Brain microvascular endothelial cell (primary cell): ENCODE data around the gene CEP126.
A peak's percentile ranks its signal among the peaks of the same experiment; 100 is the strongest.

Source experiments
- DNase-seq: peaks from one replicate; pipeline ENCODE4 v3.0.0-alpha.2; 2020
- H3K27ac ChIP-seq: fragments of 250-450 bp; sonication (Bioruptor Pico); 2 replicates; pipeline ENCODE4 v1.5.1; 2020; ENCODE audit warnings: mild to moderate bottlenecking, moderate library complexity
- H3K27me3 ChIP-seq: fragments of 250-450 bp; sonication (Bioruptor Pico); replicated peaks from 2 replicates; pipeline ENCODE4 v1.5.1; 2020; ENCODE audit warnings: mild to moderate bottlenecking
- H3K36me3 ChIP-seq: fragments of 250-450 bp; sonication (Bioruptor Pico); replicated peaks from 2 replicates; pipeline ENCODE4 v1.5.1; 2020; ENCODE audit warnings: mild to moderate bottlenecking
- H3K4me3 ChIP-seq: 2 replicates; pipeline ENCODE4 v1.5.1; 2011; ENCODE audit warnings: low read depth, mild to moderate bottlenecking, control low read depth, low read length, moderate library complexity
- CTCF ChIP-seq: IDR thresholded peaks from 2 replicates; pipeline ENCODE4 v1.5.1; 2011; ENCODE audit warnings: low read depth, mild to moderate bottlenecking, moderate library complexity, low read length, control low read depth, inconsistent platforms; ENCODE audit errors: missing control alignments
- in situ Hi-C: cut with HindIII; loops from 2 replicates; pipeline ENCODE4 v1.10.0; 2017; ENCODE audit warnings: low sequenced_read_pairs, low pct_ligation_motif_present

The CEP126 gene

GRCh38 chr11:102017026-102017425 is 102.2 kb downstream of the CEP126 start:
- no peak for DNase-seq
- in situ Hi-C loops: no loop called here
- H3K27ac ChIP-seq: no peak overlapping the region
- TF ChIP-seq CTCF: no peak
- H3K36me3 ChIP-seq: no peaks in the 10 kb centered on the region
- no peak overlapping the region for H3K4me3 ChIP-seq
- H3K27me3 ChIP-seq: no peaks in the 10 kb centered on the region

GRCh38 chr11:102026217-102026616 is 111.4 kb downstream of the CEP126 start:
- DNase-seq: no peak
- Histone ChIP-seq H3K27ac (no peak overlapping the region), H3K27me3 (no peaks in the 10 kb centered on the region), H3K4me3 (no peak overlapping the region), H3K36me3 (no peaks in the 10 kb centered on the region)
- in situ Hi-C loops: no loop called here
- TF ChIP-seq CTCF: no peak

DNA sequence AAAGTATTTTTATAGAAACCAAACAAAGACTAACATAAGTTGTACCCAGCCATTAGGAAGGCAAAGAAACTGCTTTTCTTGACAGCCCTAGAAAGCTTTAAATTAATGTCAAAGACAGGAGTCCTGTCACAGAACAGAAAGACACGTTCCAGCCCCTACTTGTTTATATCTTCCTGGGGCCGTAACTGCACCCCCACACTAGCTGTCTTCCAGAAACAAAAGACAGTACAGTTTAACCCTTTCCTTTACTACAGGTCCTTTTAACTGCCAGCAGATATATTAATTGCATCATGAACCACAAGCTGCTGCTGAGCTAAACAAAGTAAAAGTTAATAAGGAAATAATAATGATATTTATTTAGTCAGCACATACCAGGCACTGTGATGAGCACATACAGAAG is 112.1 kb downstream of the CEP126 start:
- no peak overlapping the region for H3K4me3 ChIP-seq
- in situ Hi-C loops: no loop called here
- H3K27ac ChIP-seq: no peak overlapping the region
- TF ChIP-seq CTCF: no peak
- DNase-seq: no peak
- H3K27me3 ChIP-seq: no peaks in the 10 kb centered on the region
- H3K36me3 ChIP-seq: no peaks in the 10 kb centered on the region

- H3K27me3 ChIP-seq: no peaks in the 10 kb centered on the region
- no peak overlapping the region for H3K4me3 ChIP-seq
- in situ Hi-C loops: no loop called here
- no peak for DNase-seq
- H3K36me3 ChIP-seq: no peaks in the 10 kb centered on the region
- TF ChIP-seq CTCF: no peak
- no peak overlapping the region for H3K27ac ChIP-seq
These were observed 121.9 kb downstream of the CEP126 start for GRCh38 chr11:102036757-102037156.

- H3K36me3 ChIP-seq: no peaks in the 10 kb centered on the region
- H3K27me3 ChIP-seq: no peaks in the 10 kb centered on the region
- in situ Hi-C loops: no loop called here
- H3K4me3 ChIP-seq: peak overlapping the region; percentile 68
- DNase-seq: no peak
- TF ChIP-seq CTCF: no peak
- H3K27ac ChIP-seq: peak overlapping the region; percentile 66
These were observed 132.0 kb downstream of the CEP126 start for GRCh38 chr11:102046841-102047240.

DNA sequence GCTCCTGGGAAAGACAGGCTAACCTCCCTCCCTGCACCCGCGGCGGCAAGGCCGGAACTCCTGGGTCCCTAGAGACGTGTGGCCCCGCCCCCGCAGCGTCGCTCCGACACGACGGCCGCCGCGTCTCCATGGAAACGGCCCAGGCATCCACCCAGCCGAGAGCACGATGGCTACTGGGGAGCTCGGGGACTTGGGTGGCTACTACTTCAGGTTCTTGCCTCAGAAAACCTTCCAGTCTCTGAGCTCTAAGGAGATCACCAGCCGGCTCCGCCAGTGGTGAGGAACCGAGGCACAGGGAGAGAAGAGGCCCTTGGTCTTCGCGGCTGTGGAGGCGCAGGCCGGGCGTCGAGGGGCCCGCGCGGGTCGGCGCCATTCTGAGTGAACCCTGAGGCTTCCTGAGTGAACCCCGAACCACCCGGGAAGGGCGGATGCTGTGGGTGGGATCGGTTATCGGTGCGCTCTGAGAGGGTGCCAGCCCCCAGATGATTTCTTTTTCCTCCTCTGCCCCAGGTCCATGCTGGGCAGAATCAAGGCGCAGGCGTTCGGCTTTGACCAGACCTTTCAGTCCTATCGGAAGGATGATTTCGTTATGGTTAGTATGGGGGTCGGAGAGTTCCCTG is 132.6 kb downstream of the CEP126 start, which contains the start of gene CFAP300:
CFAP300 (plus strand) TSS at position 133 of the 620 bp plus-strand sequence; CDS start at position 167, 34 bp downstream.
- TF ChIP-seq CTCF: no peak
- peak within 1 kb of the TSS; percentile 68 for H3K4me3 ChIP-seq
- no peaks in the 10 kb centered on the region for H3K36me3 ChIP-seq
- H3K27me3 ChIP-seq: no peaks in the 10 kb centered on the region
- in situ Hi-C loops: no loop called here
- DNase-seq: peak; percentile 83
- peak within 1 kb of the TSS; percentile 66 for H3K27ac ChIP-seq
